CD1c-positive myeloid dendritic cell (primary cell): ENCODE results near the gene SNX4.
A peak's percentile ranks its signal among the peaks of the same experiment; 100 is the strongest.

Experiments
- DNase-seq: peaks from one replicate; pipeline ENCODE4 v3.0.0-alpha.2; 2016; ENCODE audit errors: extremely low spot score

Gene SNX4

GRCh38 chr3:125403789-125404188 lies 116.2 kb downstream of the SNX4 start:
- peak; percentile 2 for DNase-seq

- no peak for DNase-seq
Measured at GRCh38 chr3:125402639-125403038, 117.4 kb downstream of the SNX4 start.

- no peak for DNase-seq
Measured at GRCh38 chr3:125401402-125401801, 118.6 kb downstream of the SNX4 start.

GRCh38 chr3:125398952-125399351 lies 121.0 kb downstream of the SNX4 start:
- DNase-seq: no peak
